Stimulated activated CD8-positive, alpha-beta memory T cell treated with anti-CD3 and anti-CD28 coated beads, Interleukin-4, amount 100 ng/mL, for 4 hours (primary cell): ENCODE results near the gene EFNA4.

Experiments used
- DNase-seq, 2 donors: peaks; one replicate each; pipeline ENCODE4 v3.0.0-alpha.2; 2020; ENCODE audit warnings: low read depth in 2 of 2, low spot score in 1 of 2

The EFNA4 gene

GRCh38 chr1:155051777-155052398 lies 11.7 kb upstream of the EFNA4 start:
- no peak for DNase-seq

GRCh38 chr1:155052439-155053395 lies 10.8 kb upstream of the EFNA4 start:
- DNase-seq: no peak

GRCh38 chr1:155053531-155054105 lies 9.9 kb upstream of the EFNA4 start:
- DNase-seq: no peak

DNA sequence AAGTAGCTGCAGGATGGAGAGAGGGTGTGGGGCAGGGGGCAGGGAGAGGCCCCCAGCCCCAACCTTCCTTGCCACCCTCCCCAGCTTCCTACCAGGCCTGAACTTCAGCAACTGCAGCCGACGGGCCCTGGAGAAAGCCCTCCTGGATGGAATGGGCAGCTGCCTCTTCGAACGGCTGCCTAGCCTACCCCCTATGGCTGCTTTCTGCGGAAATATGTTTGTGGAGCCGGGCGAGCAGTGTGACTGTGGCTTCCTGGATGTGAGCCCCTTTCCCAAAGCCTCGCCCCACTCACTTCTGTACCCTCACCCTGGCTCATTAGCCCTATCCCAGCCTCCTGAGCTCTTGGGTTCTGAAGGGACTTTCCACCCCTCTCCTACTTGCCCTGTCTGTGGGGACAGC lies 6.4 kb upstream of the EFNA4 start:
- DNase-seq: no peak

GRCh38 chr1:155057788-155058211 lies 5.7 kb upstream of the EFNA4 start:
- no peak for DNase-seq

DNA sequence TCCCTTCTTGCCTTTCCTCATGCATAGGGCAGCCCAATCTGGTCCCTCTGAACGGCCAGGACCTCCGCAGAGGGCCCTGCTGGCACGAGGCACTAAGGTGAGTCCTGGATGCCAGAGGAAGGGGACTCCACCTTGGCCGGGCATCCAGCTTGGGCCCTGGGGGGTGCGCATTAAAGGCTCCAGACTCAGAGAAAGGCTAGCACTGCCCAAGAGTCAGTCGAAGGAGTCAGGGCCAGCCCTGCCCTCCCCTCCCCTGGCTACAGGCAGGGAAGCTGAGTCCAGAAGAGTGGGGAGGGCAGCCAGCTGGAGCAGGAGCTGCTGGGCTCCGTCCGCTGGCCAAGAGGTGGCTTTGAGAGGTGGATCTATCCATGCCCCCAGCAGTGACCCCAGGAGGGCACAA lies 2.8 kb upstream of the EFNA4 start:
- no peak for DNase-seq

DNA sequence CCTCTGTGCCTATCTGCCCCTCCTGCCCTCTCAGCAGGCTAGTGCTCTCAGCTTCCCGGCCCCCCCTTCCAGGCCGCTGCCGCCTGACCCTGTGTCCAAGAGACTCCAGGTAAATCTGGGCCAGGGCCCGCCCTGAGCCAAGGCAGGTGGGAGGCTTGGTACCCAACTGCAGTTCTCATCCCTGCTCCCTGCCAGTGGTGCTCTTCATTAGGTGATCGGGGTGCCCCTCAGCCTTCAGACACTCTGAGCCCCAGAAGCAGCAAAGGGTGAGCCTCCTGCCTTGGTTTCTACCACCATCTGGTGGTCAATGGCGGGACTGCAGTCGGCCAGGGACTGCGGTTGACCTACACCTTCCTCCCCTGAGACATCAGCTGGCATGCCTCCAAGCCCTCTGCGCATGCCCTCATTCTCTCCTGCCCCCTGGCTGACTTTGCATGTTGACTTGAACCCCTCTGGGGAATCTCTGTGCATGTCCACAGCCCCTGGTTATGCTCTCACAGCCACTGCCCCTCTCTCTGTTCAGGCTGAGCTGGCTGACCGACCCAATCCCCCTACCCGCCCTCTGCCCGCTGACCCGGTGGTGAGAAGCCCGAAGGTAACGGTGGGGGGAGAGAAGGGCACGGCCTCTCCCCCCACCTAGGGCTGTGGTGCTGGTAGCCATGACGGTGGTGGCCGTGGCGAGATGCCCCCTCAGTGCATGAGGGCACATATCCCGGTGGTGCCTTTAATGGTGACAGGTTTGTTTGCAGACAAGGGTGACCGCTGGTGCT lies 2.0 kb upstream of the EFNA4 start:
- DNase-seq: peak; percentile 83 to 97

GRCh38 chr1:155062151-155062686 lies 1.3 kb upstream of the EFNA4 start:
- no peak for DNase-seq

DNA sequence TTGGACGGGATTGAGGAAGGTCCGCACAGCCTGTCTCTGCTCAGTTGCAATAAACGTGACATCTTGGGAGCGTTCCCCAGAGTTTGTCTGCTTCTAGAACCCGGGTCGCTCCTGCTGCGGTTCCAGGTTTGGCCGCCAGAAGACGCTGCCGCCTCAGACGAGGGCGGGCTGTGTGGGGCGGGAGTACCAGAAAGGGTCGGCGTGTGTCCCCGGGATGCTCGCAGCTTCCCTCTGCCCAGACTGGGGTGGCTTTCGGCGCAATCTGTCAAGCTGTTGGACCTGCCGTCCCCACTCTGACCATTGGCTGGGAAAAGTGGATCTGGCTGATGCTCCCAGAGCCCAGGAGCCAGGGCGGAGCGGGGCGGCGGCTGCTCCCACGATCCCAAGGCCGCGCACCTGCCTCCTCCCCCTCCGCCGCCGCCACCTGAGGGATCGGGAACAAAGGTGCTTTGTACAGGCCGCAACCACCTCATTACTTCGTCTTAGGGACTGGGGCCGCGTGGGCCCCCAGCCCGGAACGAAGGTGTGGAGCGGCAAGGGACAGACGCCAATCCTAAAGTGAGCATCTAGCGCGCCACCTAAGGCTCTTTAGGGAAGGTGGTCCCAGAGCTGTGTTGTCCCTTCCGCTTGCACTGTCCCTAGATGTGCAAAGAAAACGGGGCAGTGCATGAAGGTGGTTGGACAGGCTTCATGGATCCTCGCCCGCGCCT lies 683 bp upstream of the EFNA4 start:
- DNase-seq: peak in 1 of 2 donors; percentile 58

DNA sequence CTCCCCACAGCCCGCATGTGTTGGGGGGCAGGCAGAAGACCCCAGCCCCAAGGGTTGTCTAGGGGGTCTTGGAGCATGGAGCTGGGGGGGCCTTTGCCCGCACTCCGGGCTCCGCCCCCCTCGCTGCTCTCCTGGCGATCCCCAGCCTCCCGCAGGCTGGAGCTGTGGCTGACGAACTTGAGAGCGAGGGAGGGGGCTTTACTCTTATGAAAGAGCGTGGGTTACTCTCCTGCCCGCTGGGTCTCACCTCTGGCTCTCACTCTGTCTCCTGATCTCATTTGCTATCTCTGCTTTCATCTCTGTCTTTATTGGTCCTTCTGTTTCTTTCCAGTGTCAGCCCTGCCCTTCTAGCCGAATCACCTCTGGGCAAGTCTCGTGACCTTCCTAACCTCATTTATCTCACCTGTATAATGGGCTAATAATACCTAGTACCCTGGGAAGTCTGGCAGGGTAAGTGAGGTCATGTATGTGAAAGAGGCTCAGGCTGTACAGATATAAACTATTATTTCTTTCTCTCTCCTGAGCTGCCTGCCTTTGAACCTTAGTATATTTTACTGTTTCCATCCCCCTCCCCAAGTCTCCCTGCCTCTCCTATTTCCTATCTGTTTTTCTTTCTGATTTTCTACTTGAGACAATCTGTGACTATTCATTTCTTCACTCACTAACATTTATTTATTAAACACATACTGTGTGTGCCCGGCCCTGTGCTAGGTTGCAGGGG lies 731 bp downstream of the EFNA4 start:
- DNase-seq: no peak

- no peak for DNase-seq
These were observed 1.4 kb downstream of the EFNA4 start for GRCh38 chr1:155064832-155065429.

GRCh38 chr1:155066777-155067176 lies 3.2 kb downstream of the EFNA4 start:
- no peak for DNase-seq

DNA sequence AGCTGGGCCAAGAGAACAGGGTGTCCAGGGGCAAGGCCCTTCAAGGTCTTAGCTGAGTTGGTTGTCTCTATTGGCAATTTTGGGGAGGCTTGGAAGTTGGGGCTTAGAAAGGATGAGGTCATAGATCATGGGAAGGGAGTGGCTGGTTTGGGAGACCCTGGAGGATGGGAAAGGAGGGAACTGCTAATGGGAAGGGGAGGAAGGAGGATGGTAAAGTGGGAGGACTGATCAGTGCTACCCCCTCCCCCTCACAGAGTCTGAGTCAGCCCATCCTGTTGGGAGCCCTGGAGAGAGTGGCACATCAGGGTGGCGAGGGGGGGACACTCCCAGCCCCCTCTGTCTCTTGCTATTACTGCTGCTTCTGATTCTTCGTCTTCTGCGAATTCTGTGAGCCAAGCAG lies 5.1 kb downstream of the EFNA4 start:
- no peak for DNase-seq

GRCh38 chr1:155069551-155070157 lies 6.1 kb downstream of the EFNA4 start:
- DNase-seq: no peak

GRCh38 chr1:155070158-155070621 lies 6.7 kb downstream of the EFNA4 start:
- no peak for DNase-seq

- peak; percentile 38 to 43 for DNase-seq
These were observed 7.4 kb downstream of the EFNA4 start for GRCh38 chr1:155070721-155071569.

DNA sequence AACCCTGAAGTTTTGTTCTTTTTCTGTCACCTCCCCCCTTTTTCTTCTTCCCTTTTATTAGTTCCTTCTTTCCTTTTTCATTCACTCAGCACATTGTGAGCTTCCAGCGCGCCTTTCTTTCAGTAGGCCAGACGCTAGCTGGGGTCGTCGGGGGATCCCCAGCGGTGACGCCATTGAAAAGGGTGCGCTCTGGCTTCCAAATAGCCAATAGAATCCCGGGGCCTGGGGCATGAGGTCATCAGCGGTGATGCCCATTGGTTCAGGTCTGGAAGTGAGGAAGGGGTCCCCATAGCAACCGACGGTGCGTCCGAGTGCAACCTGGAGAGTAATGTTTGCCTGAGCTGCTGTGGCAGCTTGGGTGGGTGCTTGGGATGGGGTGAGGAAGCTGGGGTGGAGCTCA lies 8.2 kb downstream of the EFNA4 start:
- no peak for DNase-seq
